Endothelial cell (in vitro differentiated cells): ENCODE measurements around the gene COA7. TPM values are rescaled to one million over a fixed set of nuclear protein-coding genes. Genes with fewer than 3 reads are reported as not detected.

Source experiments
- DNase-seq: peaks from one replicate; pipeline ENCODE4 v3.0.0; 2021; ENCODE audit warnings: low spot score
- H3K27ac Mint-ChIP-seq: one replicate; pipeline ENCODE4 v1.8.0; 2021; ENCODE audit warnings: mixed read lengths, inconsistent platforms; ENCODE audit not compliant: unreplicated experiment
- H3K27me3 Mint-ChIP-seq: one replicate; pipeline ENCODE4 v1.8.0; 2021; ENCODE audit warnings: mild to moderate bottlenecking, moderate library complexity, mixed read lengths, inconsistent platforms; ENCODE audit not compliant: unreplicated experiment
- H3K36me3 Mint-ChIP-seq: one replicate; pipeline ENCODE4 v1.8.0; 2021; ENCODE audit warnings: mild to moderate bottlenecking, low read depth, mixed read lengths, inconsistent platforms; ENCODE audit not compliant: unreplicated experiment
- H3K4me1 Mint-ChIP-seq: one replicate; pipeline ENCODE4 v1.8.0; 2021; ENCODE audit warnings: mild to moderate bottlenecking, mixed read lengths, inconsistent platforms; ENCODE audit not compliant: unreplicated experiment
- H3K4me3 Mint-ChIP-seq: one replicate; pipeline ENCODE4 v1.8.0; 2021; ENCODE audit warnings: mild to moderate bottlenecking, mixed read lengths, inconsistent platforms; ENCODE audit not compliant: unreplicated experiment
- H3K9me3 Mint-ChIP-seq: one replicate; pipeline ENCODE4 v1.8.0; 2021; ENCODE audit warnings: mixed read lengths, inconsistent platforms; ENCODE audit not compliant: unreplicated experiment
- total RNA-seq: library from RNA; stranded (reverse); fragmentation: NEBNext Ultra II Directional; extraction: Animal tissue kit (Norgen Biotek cat#: 25700); gene quantifications from one replicate; pipeline ENCODE4 v1.2.1, GENCODE V29; 2021; ENCODE audit not compliant: unreplicated experiment
- TF ChIP-seq, protein P1 (sequence below): fragments of 200-600 bp; sonication (generic); IDR thresholded peaks from one replicate; pipeline ENCODE4 v1.5.0; 2021; ENCODE audit warnings: antibody characterized with exemption; ENCODE audit not compliant: unreplicated experiment

The COA7 gene
- total RNA-seq, 1 donor from 2014 or later: 14.4 TPM

DNA sequence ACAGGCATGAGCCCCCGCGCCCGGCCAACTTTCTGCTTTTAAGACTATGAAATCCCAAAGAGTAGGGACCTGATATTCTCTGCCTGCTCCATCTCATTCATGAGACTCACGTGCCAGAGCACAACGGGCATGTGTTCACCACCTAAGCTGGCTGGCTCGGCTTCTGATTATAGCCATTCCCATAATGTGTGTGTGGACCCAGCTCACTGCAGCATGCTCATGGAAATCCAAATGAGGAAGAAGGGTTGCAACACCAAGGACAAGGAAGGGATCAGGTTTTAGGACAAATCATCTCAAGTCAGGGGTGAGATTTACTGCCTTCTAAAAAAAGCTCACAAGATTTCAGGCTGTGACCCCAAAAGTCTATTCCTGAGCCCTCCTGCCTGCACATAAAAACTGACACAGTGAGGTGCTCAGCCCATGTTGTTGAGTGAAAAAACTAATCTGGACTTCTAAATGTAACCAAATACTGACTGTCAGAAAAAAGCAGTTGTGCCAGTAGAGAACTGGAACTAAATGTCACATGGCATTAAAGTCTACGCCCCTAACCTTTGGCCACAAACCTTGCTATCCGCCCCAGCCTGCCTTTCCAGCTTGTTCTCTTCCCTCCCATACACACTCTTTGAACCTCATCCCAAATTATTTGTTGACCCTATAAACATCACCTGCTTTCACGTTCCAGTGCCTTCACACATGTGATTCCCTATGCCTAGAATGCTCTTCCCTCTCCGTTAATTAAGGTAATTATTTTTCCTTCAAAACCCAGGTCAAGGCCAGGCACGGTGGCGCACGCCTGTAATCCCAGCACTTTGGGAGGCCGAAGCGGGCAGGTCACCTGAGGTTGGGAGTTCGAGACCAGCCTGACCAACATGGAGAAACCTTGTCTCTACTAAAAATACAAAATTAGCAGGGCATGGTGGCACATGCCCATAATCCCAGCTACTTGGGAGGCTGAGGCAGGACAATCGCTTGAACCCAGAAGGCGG, 9.1 kb upstream of the COA7 start:
- Mint-ChIP-seq H3K27me3 (no peaks in the 10 kb centered on the region), H3K9me3 (no peaks in the 10 kb centered on the region)

DNA sequence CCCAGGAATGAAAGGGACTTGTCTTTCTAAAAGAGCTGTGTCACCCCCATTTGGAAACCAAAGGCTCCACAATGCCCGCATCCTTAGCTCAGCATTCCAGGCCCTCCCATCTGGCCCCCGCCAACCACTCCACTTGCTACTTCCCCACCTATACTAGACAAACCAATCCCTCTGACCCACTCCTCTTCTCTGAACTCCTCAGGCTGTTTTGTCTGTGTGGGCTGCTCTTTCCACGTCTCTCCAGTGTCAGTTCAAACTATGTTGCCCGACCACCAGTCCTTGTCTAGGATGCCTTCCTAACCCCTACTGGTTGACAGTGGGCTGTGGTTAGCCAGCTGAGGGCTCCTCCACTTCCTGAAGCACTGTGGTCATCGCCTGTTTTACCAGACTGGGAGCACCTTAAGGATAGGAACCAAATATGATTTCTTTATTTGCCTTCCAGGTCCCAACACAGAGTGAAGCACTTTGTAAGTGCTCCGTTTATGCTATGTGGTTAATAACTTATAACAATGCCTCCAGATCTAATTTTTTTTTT, 8.1 kb upstream of the COA7 start:
- H3K27me3 Mint-ChIP-seq: no peaks in the 10 kb centered on the region
- H3K27ac Mint-ChIP-seq: no peak overlapping the region
- no peaks in the 10 kb centered on the region for H3K9me3 Mint-ChIP-seq
- H3K36me3 Mint-ChIP-seq: no peaks in the 10 kb centered on the region
- no peak overlapping the region for H3K4me3 Mint-ChIP-seq
- peaks cover 16% of the 10 kb centered on the region for H3K4me1 Mint-ChIP-seq
- TF ChIP-seq, protein P1, sequence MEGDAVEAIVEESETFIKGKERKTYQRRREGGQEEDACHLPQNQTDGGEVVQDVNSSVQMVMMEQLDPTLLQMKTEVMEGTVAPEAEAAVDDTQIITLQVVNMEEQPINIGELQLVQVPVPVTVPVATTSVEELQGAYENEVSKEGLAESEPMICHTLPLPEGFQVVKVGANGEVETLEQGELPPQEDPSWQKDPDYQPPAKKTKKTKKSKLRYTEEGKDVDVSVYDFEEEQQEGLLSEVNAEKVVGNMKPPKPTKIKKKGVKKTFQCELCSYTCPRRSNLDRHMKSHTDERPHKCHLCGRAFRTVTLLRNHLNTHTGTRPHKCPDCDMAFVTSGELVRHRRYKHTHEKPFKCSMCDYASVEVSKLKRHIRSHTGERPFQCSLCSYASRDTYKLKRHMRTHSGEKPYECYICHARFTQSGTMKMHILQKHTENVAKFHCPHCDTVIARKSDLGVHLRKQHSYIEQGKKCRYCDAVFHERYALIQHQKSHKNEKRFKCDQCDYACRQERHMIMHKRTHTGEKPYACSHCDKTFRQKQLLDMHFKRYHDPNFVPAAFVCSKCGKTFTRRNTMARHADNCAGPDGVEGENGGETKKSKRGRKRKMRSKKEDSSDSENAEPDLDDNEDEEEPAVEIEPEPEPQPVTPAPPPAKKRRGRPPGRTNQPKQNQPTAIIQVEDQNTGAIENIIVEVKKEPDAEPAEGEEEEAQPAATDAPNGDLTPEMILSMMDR: no peak
- DNase-seq: no peak

More for the DNA sequence above, 9.1 kb upstream of the COA7 start:
- TF ChIP-seq, protein P1: no peak
- peaks cover 16% of the 10 kb centered on the region for H3K4me1 Mint-ChIP-seq
- no peak overlapping the region for H3K27ac Mint-ChIP-seq
- DNase-seq: no peak
- H3K4me3 Mint-ChIP-seq: no peak overlapping the region
- no peaks in the 10 kb centered on the region for H3K36me3 Mint-ChIP-seq

DNA sequence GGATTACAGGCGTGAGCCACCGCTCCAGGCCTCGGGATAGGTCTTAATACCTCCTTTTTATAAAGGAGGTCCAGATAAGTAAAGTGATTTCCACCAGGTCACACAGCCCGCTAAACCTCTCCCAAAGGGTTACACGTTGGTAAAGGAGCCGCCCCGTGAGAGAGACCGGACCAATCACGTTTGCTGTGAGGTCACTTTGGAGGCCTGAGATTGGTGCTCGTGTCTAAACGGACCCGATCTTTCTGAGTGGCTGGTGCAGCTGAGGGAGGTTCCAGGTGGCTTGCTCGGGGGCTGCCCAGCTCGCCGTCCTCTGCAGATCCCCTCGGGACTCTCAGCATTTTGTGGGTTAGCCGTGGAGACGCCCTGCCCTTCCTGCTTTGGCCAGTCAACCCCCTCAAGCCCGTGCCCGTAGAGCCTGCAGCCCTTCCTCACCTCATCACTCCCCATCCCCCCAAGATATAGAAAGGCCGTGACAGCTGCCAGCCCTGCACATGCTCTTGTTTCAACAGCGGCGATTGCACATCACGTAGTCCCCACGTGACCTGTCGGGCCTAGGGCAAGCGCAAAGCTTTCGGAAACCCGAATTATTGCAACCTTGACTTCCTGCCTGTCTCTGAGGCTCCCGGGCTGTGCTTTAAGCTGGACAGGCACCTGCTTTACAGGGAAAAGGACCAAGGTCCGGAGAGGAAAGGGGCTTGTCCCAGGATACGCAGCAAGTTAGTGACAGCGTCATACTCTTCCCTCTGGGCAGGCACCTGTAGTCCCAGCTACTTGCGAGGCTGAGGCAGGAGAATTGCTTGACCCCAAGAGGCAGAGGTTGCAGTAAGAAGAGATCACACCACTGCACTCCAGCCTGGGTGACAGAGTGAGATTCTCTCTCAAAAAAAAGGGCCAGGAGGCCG, 5.0 kb upstream of the COA7 start:
- TF ChIP-seq, protein P1: no peak
- H3K4me1 Mint-ChIP-seq: peaks cover 7% of the 10 kb centered on the region
- DNase-seq: peak; percentile 78
- peak overlapping the region; percentile 84 for H3K27ac Mint-ChIP-seq
- H3K4me3 Mint-ChIP-seq: peak overlapping the region; percentile 95
- no peaks in the 10 kb centered on the region for H3K9me3 Mint-ChIP-seq
- no peaks in the 10 kb centered on the region for H3K27me3 Mint-ChIP-seq
- H3K36me3 Mint-ChIP-seq: no peaks in the 10 kb centered on the region

DNA sequence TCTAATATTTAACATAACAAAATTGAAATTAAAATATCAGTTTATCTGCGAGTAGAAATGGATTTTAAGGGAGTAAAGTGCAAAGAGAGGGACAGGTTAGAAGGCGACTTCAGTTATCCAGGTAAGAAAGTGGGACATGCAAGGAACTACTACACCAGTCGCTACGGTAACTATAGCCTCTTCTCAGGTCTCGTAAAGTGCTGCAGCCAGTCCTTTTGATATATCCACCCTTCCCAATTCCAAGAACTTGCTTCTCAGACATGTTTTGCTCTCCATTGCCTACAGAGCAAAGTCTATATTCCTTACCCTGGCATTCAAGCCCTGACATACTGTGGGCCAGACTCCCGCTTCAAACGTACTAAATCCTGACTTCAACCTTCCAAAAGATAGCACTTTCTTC, 2.5 kb downstream of the COA7 start:
- Mint-ChIP-seq H3K4me1 (peaks cover 2% of the 10 kb centered on the region), H3K27me3 (no peaks in the 10 kb centered on the region), H3K4me3 (no peak overlapping the region), H3K9me3 (no peaks in the 10 kb centered on the region), H3K27ac (no peak overlapping the region), H3K36me3 (peaks cover 16% of the 10 kb centered on the region)
- no peak for DNase-seq
- TF ChIP-seq, protein P1: no peak
